Activated CD8-positive, alpha-beta memory T cell treated with anti-CD3 and anti-CD28 coated beads, Interleukin-2, amount 50 U/mL, for 24 hours (primary cell): ENCODE measurements around the gene D2HGDH.

Experiments used
- DNase-seq: peaks from one replicate; pipeline ENCODE4 v3.0.0-alpha.2; 2020; ENCODE audit errors: extremely low read depth

D2HGDH gene

DNA sequence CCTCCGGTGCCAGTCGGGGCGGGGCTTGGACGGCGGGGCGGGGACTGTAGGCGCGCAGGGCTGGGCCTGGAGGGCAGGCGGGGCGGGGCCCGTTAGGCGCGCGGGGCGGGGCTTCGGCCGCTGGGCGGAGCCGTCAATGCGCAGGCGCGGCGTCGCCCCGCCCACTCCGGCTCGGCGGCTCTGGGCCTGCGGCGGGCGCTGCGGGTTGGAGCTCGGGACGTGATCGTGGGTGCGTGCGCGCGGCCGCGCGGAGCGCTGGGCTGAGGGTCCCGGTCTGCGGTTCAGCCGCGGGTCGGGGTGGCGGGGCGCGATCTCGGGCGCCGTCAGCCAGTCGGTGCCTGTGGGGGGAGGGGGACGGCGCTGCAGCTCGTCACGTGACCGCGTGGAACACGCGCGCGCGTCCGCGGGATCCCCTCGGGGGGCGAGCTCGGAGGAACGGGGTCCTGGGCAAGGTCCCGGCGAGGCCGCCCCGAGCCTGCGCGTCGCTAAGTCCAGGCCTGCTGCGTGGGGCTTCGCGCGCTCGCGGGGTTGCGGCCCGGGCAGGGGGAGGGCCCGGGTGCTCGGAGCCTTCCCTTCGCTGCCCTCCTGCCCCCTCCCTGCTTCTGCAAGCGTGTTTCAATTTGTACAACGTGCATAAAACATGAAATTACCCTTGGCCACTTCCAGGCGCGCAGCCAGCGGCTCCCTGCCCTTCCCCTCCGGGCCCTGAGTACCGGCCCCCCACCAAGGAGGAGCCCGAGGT, at the start of gene D2HGDH:
D2HGDH (plus strand) TSS at position 164 of the 742 bp plus-strand sequence. CDS start 595 bp downstream, outside the sequence.
- peak; percentile 81 for DNase-seq

DNA sequence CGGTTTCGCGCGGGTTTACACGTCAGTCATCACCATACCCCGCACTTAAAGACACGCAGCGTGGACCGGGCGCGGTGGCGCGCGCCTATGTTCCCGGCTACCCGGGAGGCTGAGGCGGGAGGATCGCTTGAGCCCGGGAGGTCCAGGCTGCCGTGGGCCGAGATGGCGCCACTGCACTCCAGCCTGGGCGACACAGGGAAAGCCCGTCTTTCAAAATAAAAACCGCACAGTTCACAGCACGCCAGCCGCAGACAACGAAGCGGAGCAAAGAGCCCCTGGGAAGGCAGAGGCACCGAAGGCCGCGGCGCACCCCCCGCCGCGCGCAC, 48.1 kb upstream of the D2HGDH start:
- DNase-seq = no peak

DNA sequence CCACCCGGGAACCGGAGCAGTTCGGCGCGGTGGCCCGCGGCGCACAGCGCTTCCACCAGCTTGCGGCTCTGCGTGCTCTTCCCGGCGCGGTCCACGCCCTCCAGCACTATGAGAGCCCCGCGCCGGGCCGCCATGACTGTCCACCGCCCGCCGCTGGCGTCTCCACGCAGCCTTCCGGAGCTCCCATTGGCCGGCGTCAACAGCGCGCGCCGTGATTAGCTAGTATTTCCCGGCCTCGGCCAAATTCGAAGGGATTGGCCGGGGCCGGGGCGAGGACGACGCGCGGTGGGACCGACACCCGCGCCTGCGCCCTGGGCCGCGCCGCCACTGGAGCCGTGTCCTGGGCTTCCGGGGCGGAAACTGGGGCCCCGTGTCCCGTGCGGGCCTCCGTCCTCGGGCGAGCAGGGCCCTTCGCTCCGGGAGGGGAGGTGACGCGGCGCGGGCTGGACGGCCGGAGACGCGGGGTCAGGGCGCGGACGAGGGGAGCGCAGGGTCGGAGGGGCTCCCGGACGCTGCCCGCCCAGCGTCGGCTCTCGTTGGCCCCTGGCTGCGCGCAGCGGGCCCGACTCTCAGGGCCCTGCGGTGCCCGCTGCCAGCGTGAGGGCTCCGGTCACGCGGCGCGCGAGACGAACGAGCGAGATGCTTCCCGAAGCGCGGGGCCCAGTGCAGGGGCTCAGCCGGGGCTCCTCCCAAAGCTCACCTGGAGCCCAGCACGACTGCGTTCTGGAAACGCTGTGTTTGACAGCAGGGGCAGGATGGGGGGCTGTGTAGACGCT, 47.6 kb upstream of the D2HGDH start, which contains the start of gene DTYMK:
DTYMK (minus strand) TSS at position 166 of the 776 bp plus-strand sequence; CDS start at position 134, 32 bp downstream.
- peak; percentile 85 for DNase-seq

DNA sequence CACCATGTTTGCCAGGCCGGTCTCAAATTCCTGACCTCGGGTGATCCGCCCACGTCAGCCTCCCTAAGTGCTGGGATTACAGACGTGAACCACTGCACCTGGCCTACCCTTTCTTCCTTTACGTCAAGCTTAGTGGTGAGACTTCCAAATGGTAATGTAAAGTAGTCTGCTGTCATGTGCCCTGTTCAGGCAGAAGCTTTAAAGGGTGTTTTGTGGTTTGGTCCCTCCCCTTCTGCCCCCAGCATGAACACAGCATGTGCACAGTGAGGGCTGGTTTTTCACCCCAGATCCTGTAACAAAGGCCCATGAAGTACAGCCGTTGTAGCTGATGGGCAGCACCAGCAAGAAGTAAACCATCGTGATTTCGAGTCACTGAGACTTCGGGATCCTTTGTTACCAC, 45.1 kb upstream of the D2HGDH start:
- DNase-seq = no peak

DNA sequence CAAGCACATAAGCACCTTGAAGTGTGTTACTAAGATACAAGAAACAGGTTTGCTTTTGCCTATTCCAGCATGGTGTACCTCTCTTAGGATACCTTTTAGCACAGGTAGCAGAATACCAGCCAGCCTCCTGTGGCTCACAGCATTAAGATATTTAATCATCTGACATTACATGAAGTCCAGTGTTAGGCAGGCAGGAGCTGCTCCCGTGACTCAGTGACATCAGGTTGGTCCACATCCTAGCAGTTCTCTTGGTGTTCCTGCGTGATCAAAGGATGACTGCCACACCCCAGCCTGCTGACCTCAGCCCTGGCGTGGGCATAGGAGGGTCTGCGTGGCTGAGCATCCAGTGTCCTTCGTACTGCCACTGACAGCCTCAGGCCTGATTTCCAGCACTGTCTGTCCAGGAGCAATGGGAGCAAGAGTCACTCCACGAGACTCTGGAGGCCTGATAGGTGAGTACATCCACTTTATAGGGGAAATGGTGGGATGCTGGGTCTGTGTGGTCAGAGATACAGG, 44.2 kb upstream of the D2HGDH start:
- no peak for DNase-seq

DNA sequence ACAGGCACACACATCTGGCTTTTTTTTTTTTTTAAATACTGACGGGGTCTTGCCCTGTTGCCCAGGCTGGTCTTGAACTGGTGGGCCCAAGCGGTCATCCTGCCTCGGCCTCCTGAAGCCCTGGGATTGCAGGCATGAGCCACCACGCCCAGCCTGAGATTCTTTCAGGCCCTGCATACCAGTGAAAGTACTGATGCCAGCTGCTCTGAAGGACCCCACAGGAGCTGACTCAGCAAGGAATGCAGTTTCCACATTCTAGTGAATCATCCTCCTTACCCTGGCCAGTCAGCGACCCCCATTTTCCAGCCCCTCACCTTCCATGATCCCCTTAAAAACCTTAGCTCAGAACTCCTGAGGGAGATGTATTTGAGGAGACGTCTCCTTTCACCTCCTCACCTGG, 42.0 kb upstream of the D2HGDH start:
- no peak for DNase-seq

DNA sequence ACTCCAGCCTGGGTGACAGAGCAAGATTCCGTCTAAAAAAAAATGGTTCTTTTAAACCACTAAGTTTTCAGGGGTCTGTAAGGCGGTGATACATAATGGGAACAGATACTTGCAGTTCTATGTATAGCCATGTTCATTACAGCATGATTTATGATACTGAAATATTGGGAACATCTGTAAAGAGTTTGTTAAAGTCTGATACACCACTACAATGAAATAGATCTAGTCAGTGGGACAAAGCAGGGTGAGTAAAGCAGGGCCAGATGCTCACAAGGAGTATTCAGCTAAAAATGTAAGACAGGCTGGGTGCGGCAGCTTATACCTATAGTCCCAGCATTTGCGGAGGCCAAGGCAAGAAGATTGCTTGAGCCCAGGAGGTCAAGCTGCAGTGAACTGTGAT, 38.8 kb upstream of the D2HGDH start:
- DNase-seq = no peak

DNA sequence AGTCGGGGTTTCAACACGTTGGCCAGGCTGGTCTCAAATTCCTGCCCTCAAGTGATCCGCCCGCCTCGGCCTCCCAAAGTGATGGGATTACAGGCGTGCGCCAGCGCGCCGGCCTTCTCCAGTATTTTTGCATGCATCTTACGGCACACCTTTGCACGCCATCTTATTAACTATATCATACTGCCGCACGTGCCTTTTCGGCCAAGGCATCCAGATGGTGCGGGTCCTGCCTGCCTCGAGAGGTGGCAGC, 33.4 kb upstream of the D2HGDH start:
- DNase-seq = no peak

DNA sequence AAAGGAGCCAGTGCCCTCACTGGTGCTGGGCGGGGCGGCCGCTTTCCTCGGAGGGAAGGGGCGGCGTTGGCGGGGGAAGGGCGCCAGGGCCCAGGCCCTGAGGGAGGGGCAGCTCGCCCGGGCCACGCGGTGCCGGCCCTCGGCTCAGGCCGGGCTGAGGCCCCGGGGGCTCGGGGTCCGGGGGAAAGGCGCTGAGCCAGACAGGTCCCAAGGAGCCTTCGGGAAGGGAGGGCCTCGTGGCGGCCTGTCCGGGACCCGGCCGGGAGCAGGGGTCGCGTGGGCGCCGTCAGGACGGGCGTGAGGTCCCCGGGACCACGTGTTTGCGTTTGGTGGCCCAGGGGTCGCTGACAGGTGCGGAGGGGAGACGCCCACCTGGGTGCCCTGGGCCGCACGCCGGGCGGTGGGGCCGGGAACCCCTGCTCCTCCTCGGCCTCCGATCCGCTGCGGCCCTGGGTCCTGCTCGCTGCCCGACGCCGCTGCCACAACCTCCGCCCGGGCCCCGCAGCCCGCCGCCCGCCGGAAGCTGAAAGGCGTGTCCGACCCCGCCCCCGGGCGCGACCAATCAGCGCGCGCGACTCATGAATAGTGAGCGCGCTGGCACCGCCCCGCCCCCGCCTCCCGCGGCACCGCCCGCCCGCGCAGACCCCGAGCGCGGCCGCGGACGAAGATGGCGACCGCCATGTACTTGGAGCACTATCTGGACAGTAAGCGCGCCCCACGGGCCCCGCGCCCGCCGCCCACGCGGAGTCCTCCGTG, 32.9 kb upstream of the D2HGDH start, which contains the start of gene ING5:
ING5 (plus strand) TSS at position 641 of the 756 bp plus-strand sequence; CDS start at position 668, 27 bp downstream.
- DNase-seq = peak; percentile 90

DNA sequence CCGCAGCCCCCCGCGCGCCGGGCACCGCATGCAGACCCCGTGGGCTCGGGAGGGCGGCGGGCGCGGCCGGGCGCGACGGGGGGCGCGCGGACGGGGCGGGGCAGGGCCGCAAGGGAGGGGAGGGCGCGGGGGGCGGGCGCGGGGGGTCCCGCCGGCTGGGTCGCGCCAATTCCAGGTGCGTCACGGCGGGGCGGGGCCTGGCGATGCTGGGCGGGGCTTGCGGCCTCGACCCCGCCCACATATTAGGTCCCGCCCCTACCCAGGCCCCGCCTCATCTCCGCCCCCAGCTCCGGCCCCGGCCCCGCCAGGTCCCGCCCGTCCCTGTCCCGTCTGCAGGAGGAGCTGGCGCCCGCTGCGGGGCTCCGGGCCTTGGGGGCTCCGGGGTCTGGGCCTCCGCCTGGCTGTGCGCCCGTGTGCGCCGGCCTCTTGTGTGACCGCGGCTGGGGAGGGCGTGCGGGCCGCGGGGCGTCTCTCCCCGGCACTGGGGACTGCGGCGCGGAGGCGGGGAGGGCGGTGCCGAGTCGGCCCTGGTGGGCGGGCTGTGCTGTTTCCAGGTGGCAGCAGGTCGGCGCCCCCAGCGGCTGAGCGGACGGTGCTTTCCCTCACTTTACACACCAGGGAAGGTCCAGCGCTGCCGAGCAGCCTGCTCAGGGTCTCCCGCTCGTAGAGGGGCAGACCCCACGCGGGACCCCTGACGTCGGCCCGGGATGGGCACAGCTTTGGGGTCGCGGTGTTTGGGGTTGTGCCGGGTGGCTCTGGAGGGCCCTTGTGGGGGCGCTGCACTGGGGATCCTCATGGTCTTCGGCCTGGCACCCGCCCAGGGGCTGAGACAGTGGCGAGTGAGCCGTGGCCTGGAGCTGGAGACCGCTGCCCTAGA, 32.0 kb upstream of the D2HGDH start:
- DNase-seq = peak; percentile 70

DNA sequence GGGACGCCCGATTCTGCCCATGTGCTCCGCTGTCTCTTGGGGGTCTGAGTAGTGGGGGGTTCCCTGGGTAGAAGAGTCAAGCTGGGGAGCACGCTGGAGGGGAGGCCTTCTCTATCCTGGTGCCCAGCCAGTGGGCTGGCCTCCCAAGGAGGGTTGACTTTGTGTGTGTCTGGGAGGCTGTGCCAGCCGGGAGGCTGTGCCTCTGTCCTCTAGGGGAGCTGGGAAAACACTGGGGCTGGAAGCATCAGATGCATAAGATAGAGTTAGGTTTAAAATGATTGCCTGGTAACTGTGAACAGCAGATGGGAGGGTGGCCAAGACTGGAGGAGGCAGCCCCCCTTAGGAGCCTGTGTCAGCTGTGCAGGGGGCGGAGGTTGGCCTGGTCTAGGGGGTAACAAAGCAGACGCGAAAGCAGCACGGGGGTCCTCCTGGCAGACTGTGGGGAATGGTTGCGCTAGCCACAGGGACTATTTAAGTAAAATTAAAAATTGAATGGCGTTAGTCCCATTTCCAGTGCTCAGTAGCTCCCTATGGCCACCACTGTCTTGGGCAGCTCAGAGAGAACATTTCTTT, 31.3 kb upstream of the D2HGDH start:
- no peak for DNase-seq

DNA sequence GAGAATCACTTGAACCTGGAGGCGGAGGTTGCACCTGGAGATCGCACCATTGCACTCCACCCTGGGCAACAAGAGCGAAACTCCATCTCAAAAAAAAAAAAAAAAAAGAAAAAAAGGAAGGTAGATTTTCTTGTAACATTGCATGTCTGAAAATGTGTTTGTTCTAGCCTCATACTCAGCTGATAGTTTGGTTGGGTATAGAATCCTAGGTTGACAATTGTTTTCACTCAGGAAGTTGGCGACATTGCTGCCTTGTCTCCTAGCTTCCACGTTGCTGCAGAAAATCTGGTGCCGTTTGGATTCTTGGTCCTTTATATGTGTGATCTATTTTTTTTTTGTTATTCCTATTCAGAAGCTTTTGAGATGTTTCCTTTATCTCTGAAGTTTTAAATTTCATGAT, 27.9 kb upstream of the D2HGDH start:
- no peak for DNase-seq

DNA sequence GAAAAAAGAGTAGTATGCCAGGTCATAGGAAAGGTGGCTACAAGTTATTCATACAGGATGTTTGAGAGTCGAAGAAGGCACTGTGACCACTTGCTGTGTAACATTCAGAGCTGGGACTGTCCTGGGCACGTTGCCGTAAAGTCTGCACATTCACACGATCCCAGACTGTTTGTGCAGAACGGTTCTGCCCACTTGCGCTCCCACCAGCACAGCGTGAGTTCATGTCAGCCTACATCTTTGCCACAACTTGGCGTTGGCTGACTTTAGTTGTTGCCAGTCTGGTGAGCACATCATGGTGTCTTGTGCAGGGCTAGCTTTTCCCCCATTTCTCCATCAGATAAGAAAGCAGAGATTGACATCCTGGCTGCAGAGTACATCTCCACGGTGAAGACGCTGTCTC, 25.6 kb upstream of the D2HGDH start:
- DNase-seq = no peak

DNA sequence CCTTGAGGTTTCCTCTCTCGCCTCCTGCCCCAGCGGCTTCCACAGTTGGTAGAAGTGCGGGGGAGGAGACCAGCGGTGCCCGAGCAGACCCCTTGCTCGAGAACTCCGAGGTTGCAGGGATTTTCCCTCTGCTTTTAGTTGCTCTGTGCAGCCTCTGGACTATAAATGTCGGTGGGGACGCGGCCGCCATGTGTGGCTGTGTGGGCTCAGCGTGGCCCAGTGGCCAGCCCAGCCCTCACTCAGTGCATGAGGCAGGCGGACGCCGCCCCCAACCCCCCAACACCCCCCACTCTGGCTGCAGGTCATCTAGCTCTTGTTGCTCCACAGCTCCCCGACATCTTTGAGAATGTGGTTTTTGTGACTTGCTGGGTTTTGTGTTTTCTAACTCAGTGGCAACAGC, 15.3 kb upstream of the D2HGDH start:
- DNase-seq = no peak

DNA sequence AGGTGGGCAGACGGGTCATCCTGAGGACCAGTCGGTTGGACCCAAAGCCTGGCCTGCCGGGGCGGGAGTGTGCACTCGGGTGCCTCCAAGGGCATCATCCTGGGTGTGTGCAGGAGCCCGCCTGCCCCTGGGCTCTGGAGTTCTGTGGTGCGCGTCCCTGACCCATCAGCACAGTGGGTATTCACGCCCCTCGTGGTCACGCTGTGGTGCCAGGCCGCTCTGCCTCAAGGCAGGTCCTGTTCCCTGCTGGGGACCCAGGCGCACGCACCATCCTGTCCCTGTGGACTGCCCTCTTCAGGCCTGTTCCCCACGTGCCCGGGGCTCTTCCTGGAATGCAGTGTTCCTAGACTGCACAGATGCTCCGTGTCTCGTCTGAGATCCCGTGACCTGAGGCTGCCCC, 14.3 kb upstream of the D2HGDH start:
- no peak for DNase-seq

DNA sequence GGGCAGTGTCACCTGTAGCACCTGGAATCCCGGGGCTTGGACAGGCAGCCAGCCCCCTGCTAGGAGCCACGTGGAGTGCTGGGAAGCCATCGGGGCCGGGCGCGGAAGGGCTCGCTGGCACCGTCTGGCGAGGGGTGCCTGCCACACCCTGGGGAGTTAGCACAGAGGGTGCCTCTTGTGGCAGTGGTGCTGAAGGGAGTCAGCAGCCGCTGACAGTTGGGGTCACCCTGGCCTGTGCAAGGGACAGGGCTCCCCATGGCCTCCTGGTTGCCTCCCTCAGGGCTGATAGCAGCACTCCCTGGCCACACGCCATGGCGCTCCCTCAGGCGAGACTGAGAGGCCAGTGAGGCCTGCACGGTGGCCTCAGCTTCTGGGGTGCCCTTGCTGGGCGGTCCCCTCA, 13.9 kb upstream of the D2HGDH start:
- DNase-seq = no peak

DNA sequence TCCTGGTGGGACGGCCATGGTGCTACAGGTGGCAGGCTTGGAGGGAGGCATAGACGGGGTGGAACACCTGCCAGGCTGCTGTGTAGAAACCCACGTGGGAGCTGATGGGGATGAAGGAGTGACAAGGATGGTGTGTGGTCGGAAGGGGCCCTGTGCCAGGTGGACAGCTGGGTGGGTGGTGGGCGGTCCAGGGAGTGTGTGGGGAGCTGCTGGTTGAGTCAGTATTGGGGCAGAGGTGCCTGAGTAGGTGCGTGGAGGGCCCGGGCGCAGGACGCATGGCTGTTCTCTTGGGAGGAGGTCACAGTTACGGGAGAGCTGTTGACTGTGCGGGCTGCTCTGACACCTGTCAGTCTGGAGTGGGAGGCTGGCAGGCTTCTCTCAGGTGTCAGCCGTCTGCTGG, 12.6 kb upstream of the D2HGDH start:
- no peak for DNase-seq

DNA sequence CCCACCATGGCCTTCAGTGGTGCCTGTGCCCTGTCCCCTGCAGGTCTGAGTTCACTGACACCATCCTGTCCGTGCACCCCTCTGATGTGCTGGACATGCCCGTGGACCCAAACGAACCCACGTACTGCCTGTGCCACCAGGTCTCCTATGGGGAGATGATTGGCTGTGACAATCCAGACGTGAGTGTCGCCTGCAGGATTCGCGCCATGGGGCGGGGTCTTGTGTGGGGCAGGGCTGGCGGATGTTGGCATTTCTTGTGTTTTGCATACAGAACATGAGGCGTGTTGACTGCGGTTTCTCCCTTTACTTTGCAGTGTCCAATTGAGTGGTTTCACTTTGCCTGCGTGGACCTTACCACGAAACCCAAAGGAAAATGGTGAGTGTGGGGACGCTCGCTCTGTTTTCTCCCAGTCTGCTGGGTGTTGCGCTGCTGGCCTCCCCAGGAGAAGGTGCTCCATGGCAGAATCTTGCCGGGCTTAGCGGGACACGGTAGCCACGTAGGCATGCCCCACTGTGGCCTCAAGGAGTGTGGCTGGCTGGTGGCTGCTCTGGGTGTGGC, 11.5 kb upstream of the D2HGDH start:
- no peak for DNase-seq

DNA sequence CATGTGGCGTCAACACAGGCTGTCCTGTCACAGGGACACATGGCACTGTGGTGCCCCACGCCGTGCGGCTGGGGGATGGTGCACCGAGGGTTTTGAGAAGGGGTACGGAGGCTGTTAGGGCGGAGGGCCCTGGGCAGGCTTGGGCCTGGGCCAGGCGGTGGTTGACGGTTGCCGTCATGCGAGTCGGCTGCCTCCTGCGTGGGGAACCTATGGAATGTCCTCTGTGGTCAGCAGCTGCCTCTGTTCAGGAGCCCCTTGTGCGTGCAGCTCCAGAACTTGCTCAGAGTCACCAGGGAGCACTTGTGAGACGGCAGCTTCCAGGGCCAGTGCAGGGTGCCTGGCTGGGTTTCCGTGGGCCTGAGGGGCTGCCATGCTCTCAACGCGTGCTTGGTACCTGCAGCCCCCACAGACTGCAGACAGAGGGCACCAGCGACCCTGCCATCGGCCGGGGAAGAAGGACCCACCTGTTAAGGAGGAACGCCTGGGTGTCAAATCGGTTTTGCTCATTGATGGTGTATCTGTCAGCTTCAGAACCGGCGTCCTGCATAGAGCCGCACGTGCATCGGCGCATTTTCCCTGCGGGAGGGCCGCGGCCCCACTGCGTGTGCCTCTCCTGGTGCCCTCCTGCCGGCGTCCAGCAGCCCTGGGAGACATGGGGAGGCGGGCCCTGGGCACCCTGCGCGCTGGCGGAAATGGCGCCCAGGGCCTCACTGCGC, 10.0 kb upstream of the D2HGDH start:
- DNase-seq = no peak
